Measurements from ENCODE around the gene PLEKHG4.

DNA sequence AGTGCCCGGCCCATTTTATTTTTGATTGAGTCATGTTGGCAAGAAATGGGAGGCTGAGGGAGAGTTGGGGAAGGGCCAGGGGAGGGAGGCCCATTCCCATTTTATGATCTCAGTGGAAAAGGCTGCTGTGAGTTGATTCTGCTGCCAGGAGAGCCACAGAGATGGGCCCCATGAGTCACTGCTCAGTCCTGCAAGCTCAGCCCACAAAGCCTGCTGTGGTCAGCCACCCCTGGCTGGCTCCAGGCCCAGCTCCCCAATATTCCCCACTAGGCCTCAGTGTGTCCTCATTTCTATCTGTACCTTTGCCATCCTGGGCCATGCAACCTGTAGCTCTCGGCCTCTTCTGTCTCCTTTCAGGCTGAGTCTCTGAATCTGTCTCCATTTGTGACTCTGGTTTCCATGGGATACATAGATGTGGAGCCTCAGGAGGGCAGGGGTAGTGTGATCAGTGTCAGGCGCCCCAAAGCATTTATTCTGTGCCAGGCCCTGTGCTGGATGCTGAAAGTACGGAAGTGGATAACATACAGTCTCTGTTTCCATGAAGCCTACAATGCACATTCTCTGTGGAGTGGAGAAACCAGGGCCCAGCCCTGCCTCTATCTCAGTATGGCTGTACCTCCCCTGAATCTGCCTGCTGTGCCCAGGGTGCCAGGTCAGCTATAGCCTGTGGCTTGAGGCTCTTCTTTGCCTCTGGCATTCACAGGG is 1.9 kb upstream of the PLEKHG4 start:
- TF ChIP-seq, protein P1, sequence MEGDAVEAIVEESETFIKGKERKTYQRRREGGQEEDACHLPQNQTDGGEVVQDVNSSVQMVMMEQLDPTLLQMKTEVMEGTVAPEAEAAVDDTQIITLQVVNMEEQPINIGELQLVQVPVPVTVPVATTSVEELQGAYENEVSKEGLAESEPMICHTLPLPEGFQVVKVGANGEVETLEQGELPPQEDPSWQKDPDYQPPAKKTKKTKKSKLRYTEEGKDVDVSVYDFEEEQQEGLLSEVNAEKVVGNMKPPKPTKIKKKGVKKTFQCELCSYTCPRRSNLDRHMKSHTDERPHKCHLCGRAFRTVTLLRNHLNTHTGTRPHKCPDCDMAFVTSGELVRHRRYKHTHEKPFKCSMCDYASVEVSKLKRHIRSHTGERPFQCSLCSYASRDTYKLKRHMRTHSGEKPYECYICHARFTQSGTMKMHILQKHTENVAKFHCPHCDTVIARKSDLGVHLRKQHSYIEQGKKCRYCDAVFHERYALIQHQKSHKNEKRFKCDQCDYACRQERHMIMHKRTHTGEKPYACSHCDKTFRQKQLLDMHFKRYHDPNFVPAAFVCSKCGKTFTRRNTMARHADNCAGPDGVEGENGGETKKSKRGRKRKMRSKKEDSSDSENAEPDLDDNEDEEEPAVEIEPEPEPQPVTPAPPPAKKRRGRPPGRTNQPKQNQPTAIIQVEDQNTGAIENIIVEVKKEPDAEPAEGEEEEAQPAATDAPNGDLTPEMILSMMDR (IDR thresholded peaks at IDR 0.05) = no peak
- TF ChIP-seq, protein P2, sequence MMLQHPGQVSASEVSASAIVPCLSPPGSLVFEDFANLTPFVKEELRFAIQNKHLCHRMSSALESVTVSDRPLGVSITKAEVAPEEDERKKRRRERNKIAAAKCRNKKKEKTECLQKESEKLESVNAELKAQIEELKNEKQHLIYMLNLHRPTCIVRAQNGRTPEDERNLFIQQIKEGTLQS (CRISPR knock-in tag; conservative IDR thresholded peaks at IDR 0.05) = no peak
- TF ChIP-seq ZNF121 (CRISPR knock-in tag; IDR thresholded peaks at IDR 0.05) (no peak), ZNF232 (CRISPR knock-in tag; IDR thresholded peaks at IDR 0.05) (no peak)
